Vagina (tissue), 2 donors: ENCODE measurements around the gene HEBP2.

Experiments used
- CTCF ChIP-seq, 3 experiments: fragments of 450-650 bp in 2 of 3; fragments of 200-600 bp in 1 of 3; sonication (generic) in 1 of 3; IDR thresholded peaks; one replicate each; pipeline ENCODE4 v1.5.1; 2017 to 2019; ENCODE audit warnings: antibody characterized with exemption in 3 of 3, mild to moderate bottlenecking in 2 of 3, moderate library complexity in 2 of 3
- POLR2A ChIP-seq, 2 donors: fragments of 450-650 bp; IDR thresholded peaks; one replicate each; pipeline ENCODE4 v1.6.1; 2017; ENCODE audit warnings: antibody characterized with exemption in 2 of 2, mild to moderate bottlenecking in 2 of 2, moderate library complexity in 2 of 2

- TF ChIP-seq CTCF (IDR thresholded peaks at IDR 0.05), result no peak
- no peak for TF ChIP-seq POLR2A (IDR thresholded peaks at IDR 0.05)
Observed at GRCh38 chr6:138450445-138450844, 46.4 kb downstream of the HEBP2 start.
